Kidney (tissue), 14 donors: ENCODE measurements around the gene HPS1. TPM values are rescaled to one million over a fixed set of nuclear protein-coding genes. Genes with fewer than 3 reads are reported as not detected.

Experiments used
- DNase-seq, 5 donors: peaks; one replicate each; pipeline ENCODE4 v3.0.0-alpha.2; 2013 to 2020
- FAIRE-seq: peaks from 2 replicates; lab custom pipeline; 2012; peaks lifted over from hg19 to GRCh38; lab: Jason Lieb, UNC
- H3K27ac ChIP-seq, 2 donors: one replicate each; pipeline ENCODE4 v1.7.0; 2013; ENCODE audit warnings: low read depth in 2 of 2, low read length in 2 of 2, inconsistent platforms in 1 of 2
- H3K27me3 ChIP-seq: one replicate; pipeline ENCODE4 v1.7.1; 2013; ENCODE audit warnings: low read length, inconsistent platforms; ENCODE audit not compliant: control insufficient read depth, insufficient read depth
- H3K36me3 ChIP-seq, 3 donors: one replicate each; pipeline versions ENCODE4 v1.7.0 to v1.7.1; 2013; ENCODE audit warnings: low read length in 3 of 3, control low read depth in 1 of 3, inconsistent platforms in 1 of 3; ENCODE audit not compliant: insufficient read depth in 3 of 3, control insufficient read depth in 2 of 3
- H3K4me1 ChIP-seq, 3 donors: one replicate each; pipeline versions ENCODE4 v1.7.0 to v1.7.1; 2013; ENCODE audit warnings: low read length in 3 of 3, inconsistent platforms in 1 of 3, low read depth in 1 of 3; ENCODE audit not compliant: control insufficient read depth in 2 of 3, insufficient read depth in 2 of 3
- H3K4me3 ChIP-seq, 3 donors: one replicate each; pipeline versions ENCODE4 v1.7.0 to v1.8.1; 2013; ENCODE audit warnings: low read length in 3 of 3, control low read depth in 1 of 3, inconsistent platforms in 1 of 3
- H3K9ac ChIP-seq, 3 donors: one replicate each; pipeline versions ENCODE4 v1.7.0 to v1.7.1; 2013; ENCODE audit warnings: low read length in 3 of 3, control low read depth in 1 of 3, inconsistent platforms in 1 of 3
- H3K9me3 ChIP-seq, 3 donors: one replicate each; pipeline versions ENCODE4 v1.7.0 to v1.7.1; 2013; ENCODE audit warnings: low read length in 3 of 3, control low read depth in 1 of 3, inconsistent platforms in 1 of 3; ENCODE audit not compliant: control insufficient read depth in 2 of 3, insufficient read depth in 1 of 3
- intact Hi-C: fragments of 100-400 bp; cut with DNase I; formaldehyde crosslinking; loops from one replicate; pipeline ENCODE4 v1.11.1; 2022
- polyA plus RNA-seq: library from polyadenylated mRNA; stranded (reverse); fragments of 350-450 nt; fragmentation: Illumina TruSeq; extraction: RNeasy Lipid Tissue Mini Kit (QIAGEN cat#74804); gene quantifications from one replicate; pipeline ENCODE4 v1.2.3, GENCODE V29; 2014; ENCODE audit warnings: low read depth, low replicate concordance; ENCODE audit not compliant: insufficient read depth
- total RNA-seq: library from RNA; stranded (reverse); fragmentation: NEBNext Ultra II Directional; extraction: Animal tissue kit (Norgen Biotek cat#: 25700); gene quantifications from one replicate; pipeline ENCODE4 v1.2.1, GENCODE V29; 2021
- TF ChIP-seq, protein P1 (sequence below): IDR thresholded peaks from 3 replicates; pipeline ENCODE4 v1.5.1; 2012; ENCODE audit warnings: mild to moderate bottlenecking, moderate library complexity, borderline replicate concordance; ENCODE audit not compliant: insufficient read depth; ENCODE audit errors: extremely low read depth
- donor health status: control.
- donor health status: control.
- donor health status: control.
- donor health status: control.
- donor health status: control.
- donor health status: DM: yes; HTN: yes; CAD: no.
- donor health status: Normal renal cell carcinoma (clear cell type).

HPS1 gene
- total and polyA plus RNA-seq, 2 donors from 2014 or later: 42.7 to 63.3 TPM

DNA sequence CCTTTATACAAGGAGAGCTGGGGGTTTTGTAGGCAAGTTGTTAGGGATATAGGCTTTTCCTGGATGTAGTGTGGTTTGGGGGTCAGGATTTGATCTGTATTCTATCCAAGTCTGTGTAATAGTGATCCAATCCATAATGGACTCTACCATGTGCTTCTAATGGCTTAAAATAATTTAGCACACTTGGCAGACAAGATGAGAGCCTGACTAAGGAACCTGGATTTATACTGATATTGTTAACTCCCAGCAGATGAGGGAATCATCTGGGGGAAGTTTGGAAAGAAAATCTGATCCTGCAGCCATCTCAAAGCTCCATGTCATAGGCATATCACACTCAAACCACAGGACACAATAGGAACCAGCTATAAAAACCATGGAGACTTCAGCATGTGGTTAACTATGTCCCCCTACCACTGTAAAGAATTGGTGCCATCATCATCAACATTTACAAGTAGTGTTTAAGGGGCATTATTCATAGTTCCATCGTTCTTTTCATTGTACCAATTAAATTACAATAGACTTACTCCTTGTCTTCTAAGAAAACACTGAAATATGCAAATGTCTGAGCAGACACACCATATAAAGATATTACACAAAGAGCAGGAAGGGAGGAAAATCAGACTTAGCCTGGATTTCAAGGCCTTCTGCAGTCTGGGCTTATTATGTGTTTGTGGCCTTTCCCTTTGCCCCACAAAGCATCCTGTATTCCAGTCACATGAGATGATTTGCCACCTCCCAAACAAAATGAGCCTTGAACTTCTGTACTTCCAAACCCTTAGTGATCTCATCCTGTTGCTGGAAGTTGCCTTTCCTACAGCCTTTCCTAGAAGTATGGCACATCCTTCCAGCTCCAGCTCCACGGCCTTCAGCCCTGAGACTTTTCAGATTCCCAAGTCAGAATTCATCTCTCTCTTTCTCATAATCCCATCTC is 22.5 kb upstream of the HPS1 start:
- FAIRE-seq: no peak
- no peaks in the 10 kb centered on the region for H3K9me3 ChIP-seq
- no peak overlapping the region for H3K27ac ChIP-seq

DNA sequence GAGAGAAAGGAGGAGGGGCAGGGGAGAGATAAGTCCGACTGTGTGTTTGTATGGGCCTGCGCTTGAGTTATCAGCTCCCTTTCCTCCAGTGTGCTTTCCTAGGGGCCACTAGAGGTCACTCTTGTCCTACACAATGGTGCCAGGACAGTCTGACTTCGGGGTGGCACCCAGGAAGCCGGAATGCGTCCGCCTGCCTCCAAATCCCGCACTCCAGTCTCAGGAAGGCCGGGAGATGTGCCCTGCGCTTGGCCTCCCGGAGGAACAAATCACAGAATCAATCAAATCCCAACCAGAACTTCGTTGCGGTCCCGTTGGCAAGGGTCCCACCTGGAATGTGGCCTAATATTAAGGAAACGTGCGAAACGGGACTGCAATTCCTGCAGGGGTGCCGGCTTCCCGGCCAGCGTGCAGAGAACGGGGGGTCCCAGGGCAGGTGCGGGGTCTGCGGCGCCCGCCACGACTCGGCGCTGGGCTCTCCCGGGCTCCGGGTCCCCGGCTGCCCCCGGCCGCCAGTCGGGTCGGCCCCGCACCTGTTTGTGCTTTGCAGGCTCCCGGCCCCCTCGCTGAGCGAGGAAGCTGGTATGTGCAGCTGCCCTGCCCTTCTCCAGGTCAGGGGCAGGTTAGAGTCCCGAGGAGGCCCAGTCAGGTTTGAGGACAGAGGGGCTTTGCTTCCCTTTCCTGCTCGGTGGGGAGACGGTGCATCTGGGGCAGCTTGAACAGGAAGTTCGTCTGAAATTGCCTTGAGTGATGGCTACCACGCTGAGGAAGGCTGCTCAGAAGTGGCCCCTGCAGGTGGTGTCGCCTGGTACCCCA is 21.0 kb upstream of the HPS1 start:
- H3K27ac ChIP-seq: no peak overlapping the region
- FAIRE-seq: no peak

More for the DNA sequence above, 22.5 kb upstream of the HPS1 start:
- DNase-seq: no peak
- Histone ChIP-seq H3K4me1 (peaks cover 0 to 3% (median 0%) of the 10 kb centered on the region in 3 donors), H3K4me3 (no peak overlapping the region), H3K27me3 (no peaks in the 10 kb centered on the region), H3K36me3 (no peaks in the 10 kb centered on the region), H3K9ac (no peak overlapping the region)
- TF ChIP-seq, protein P1, sequence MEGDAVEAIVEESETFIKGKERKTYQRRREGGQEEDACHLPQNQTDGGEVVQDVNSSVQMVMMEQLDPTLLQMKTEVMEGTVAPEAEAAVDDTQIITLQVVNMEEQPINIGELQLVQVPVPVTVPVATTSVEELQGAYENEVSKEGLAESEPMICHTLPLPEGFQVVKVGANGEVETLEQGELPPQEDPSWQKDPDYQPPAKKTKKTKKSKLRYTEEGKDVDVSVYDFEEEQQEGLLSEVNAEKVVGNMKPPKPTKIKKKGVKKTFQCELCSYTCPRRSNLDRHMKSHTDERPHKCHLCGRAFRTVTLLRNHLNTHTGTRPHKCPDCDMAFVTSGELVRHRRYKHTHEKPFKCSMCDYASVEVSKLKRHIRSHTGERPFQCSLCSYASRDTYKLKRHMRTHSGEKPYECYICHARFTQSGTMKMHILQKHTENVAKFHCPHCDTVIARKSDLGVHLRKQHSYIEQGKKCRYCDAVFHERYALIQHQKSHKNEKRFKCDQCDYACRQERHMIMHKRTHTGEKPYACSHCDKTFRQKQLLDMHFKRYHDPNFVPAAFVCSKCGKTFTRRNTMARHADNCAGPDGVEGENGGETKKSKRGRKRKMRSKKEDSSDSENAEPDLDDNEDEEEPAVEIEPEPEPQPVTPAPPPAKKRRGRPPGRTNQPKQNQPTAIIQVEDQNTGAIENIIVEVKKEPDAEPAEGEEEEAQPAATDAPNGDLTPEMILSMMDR: no peak
- intact Hi-C loops: loop anchor here (5.0 kb wide), 1 partner anchor 778 kb away; no protein-coding TSS in a partner anchor

DNA sequence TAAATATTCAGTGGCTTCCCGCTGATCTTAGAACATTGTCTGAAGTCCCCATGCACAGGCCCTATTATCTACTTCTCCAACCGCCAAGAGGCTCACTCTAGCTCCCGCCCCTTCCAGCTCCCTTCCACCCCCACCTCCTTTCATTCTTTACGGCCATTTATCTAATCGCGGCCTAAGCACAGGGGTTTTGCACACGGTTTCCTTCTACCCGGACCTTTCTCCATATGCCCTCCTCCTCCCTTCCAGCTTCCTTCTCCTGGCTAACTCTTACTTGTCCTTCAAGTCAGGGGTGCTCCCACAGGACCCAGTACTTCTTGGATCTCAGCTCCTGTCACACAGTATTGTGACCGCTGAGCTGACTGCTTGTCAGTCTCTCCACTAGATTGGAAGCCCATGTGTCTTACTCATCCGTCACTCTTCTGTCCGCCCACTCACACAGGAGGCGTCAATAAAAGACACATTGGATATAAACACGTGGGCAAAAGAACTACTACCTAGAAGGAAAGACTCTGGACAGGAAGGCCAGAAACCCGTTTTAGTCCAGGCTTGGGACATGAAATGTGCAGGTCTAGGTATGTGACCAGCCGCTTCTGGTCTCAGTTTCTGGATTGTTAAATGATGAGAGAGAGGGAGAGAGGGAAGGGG is 20.2 kb upstream of the HPS1 start:
- H3K27ac ChIP-seq: no peak overlapping the region
- intact Hi-C loops: loop anchor here (5.0 kb wide), 1 partner anchor 780 kb away; no protein-coding TSS in a partner anchor
- TF ChIP-seq, protein P1: no peak
- DNase-seq (no peak), FAIRE-seq (no peak)
- H3K9ac ChIP-seq: no peak overlapping the region
- H3K9me3 ChIP-seq: no peaks in the 10 kb centered on the region
- H3K4me1 ChIP-seq: peaks cover 0 to 3% (median 0%) of the 10 kb centered on the region in 3 donors
- H3K36me3 ChIP-seq: no peaks in the 10 kb centered on the region
- no peaks in the 10 kb centered on the region for H3K27me3 ChIP-seq
- no peak overlapping the region for H3K4me3 ChIP-seq

More for the DNA sequence above, 21.0 kb upstream of the HPS1 start:
- DNase-seq: peak; percentile 80 to 94 (median 89)
- peaks cover 0 to 3% (median 0%) of the 10 kb centered on the region in 3 donors for H3K4me1 ChIP-seq
- H3K4me3 ChIP-seq: peak overlapping the region; percentile 61 to 71 (median 63)
- H3K9ac ChIP-seq: peak overlapping the region; percentile 10 to 53 (median 34)
- H3K36me3 ChIP-seq: no peaks in the 10 kb centered on the region
- intact Hi-C loops: loop anchor here (5.0 kb wide), 1 partner anchor 780 kb away; no protein-coding TSS in a partner anchor
- no peaks in the 10 kb centered on the region for H3K9me3 ChIP-seq
- no peaks in the 10 kb centered on the region for H3K27me3 ChIP-seq
- TF ChIP-seq, protein P1: peak; percentile 88
